CD14-positive monocyte (primary cell): ENCODE measurements around the gene C5orf58. TPM values are rescaled to one million over a fixed set of nuclear protein-coding genes. Genes with fewer than 3 reads are reported as not detected.
A peak's percentile ranks its signal among the peaks of the same experiment; 100 is the strongest.
"Not testable (repeated sequence)": the region's sequence is repeated elsewhere in the genome, so short reads cannot be mapped to it uniquely, and the experiment has no call there.

Source experiments
- DNase-seq, 3 donors: peaks; one replicate each; pipeline ENCODE4 v3.0.0-alpha.2; 2011 to 2022
- H2AFZ ChIP-seq: 2 replicates; pipeline ENCODE4 v1.6.0; 2012; ENCODE audit warnings: mild to moderate bottlenecking, low read depth, low read length, inconsistent platforms; ENCODE audit not compliant: insufficient read depth, poor library complexity, severe bottlenecking
- H3K27ac ChIP-seq, 2 donors: 1 replicate in 1 of 2; 2 replicates in 1 of 2; pipeline ENCODE4 v1.5.1; 2012 to 2013; ENCODE audit warnings: low read length in 2 of 2, control low read depth in 1 of 2, inconsistent platforms in 1 of 2, low read depth in 1 of 2, mild to moderate bottlenecking in 1 of 2
- H3K27me3 ChIP-seq, 2 donors: one replicate each; pipeline versions ENCODE4 v1.6.0 to v1.6.1; 2011 to 2013; ENCODE audit warnings: low read length in 2 of 2; ENCODE audit not compliant: control insufficient read depth in 2 of 2, insufficient read depth in 2 of 2
- H3K36me3 ChIP-seq, 2 donors: replicated peaks in 1 of 2; 1 replicate in 1 of 2; 2 replicates in 1 of 2; pipeline versions ENCODE4 v1.5.1 to v1.6.1; 2012 to 2013; ENCODE audit warnings: low read length in 2 of 2, control low read depth in 1 of 2, inconsistent platforms in 1 of 2, mild to moderate bottlenecking in 1 of 2; ENCODE audit not compliant: insufficient read depth in 2 of 2, control insufficient read depth in 1 of 2
- H3K4me1 ChIP-seq, 2 donors: 1 replicate in 1 of 2; 2 replicates in 1 of 2; pipeline versions ENCODE4 v1.5.1 to v1.6.1; 2012 to 2013; ENCODE audit warnings: low read length in 2 of 2, control low read depth in 1 of 2, inconsistent platforms in 1 of 2, mild to moderate bottlenecking in 1 of 2, moderate library complexity in 1 of 2; ENCODE audit not compliant: insufficient read depth in 2 of 2, control insufficient read depth in 1 of 2
- H3K4me2 ChIP-seq: replicated peaks from 2 replicates; pipeline ENCODE3; 2012; ENCODE audit warnings: low read length, moderate library complexity, mild to moderate bottlenecking; ENCODE audit not compliant: poor library complexity, severe bottlenecking; ENCODE audit errors: extremely low read depth
- H3K4me3 ChIP-seq, 3 experiments: fragments of 200-600 bp in 1 of 3; sonication (generic) in 1 of 3; replicated peaks in 1 of 3; 1 replicate in 2 of 3; 2 replicates in 1 of 3; pipeline ENCODE4 v1.5.1; 2011 to 2013; ENCODE audit warnings: low read length in 3 of 3, mild to moderate bottlenecking in 3 of 3, control low read depth in 2 of 3, low read depth in 2 of 3, inconsistent platforms in 1 of 3, moderate library complexity in 1 of 3
- H3K79me2 ChIP-seq: 2 replicates; pipeline ENCODE4 v1.6.0; 2012; ENCODE audit warnings: mild to moderate bottlenecking, control low read depth, inconsistent platforms, low read length, moderate library complexity; ENCODE audit not compliant: insufficient read depth
- H3K9ac ChIP-seq: 2 replicates; pipeline ENCODE4 v1.6.0; 2017; ENCODE audit warnings: low read length, mild to moderate bottlenecking; ENCODE audit not compliant: insufficient read depth, poor library complexity, severe bottlenecking
- H3K9me3 ChIP-seq, 2 donors: replicated peaks in 1 of 2; 1 replicate in 1 of 2; 2 replicates in 1 of 2; pipeline versions ENCODE4 v1.5.1 to v1.6.1; 2012 to 2013; ENCODE audit warnings: low read length in 2 of 2, control low read depth in 1 of 2; ENCODE audit not compliant: control insufficient read depth in 1 of 2, insufficient read depth in 1 of 2
- H4K20me1 ChIP-seq: 2 replicates; pipeline ENCODE4 v1.6.0; 2012; ENCODE audit warnings: mild to moderate bottlenecking, low read length, control low read depth, moderate library complexity; ENCODE audit not compliant: insufficient read depth
- H3K27ac Mint-ChIP-seq, 7 donors: one replicate each; pipeline ENCODE4 v1.8.0; 2020; ENCODE audit warnings: mild to moderate bottlenecking in 7 of 7, mixed read lengths in 7 of 7, moderate library complexity in 6 of 7, inconsistent platforms in 2 of 7
- H3K27me3 Mint-ChIP-seq, 3 donors: one replicate each; pipeline ENCODE4 v1.8.0; 2021 to 2022; ENCODE audit warnings: low read depth in 3 of 3, mild to moderate bottlenecking in 3 of 3, mixed read lengths in 3 of 3, moderate library complexity in 3 of 3, inconsistent platforms in 1 of 3
- H3K36me3 Mint-ChIP-seq, 2 donors: one replicate each; pipeline ENCODE4 v1.8.0; 2020; ENCODE audit warnings: mixed read lengths in 2 of 2, inconsistent platforms in 1 of 2, mild to moderate bottlenecking in 1 of 2
- H3K4me1 Mint-ChIP-seq: one replicate; pipeline ENCODE4 v1.8.0; 2020; ENCODE audit warnings: mild to moderate bottlenecking, mixed read lengths
- H3K4me3 Mint-ChIP-seq, 2 donors: one replicate each; pipeline ENCODE4 v1.8.0; 2020; ENCODE audit warnings: mild to moderate bottlenecking in 2 of 2, mixed read lengths in 2 of 2, moderate library complexity in 1 of 2
- H3K9me3 Mint-ChIP-seq, 7 donors: one replicate each; pipeline ENCODE4 v1.8.0; 2020 to 2022; ENCODE audit warnings: mixed read lengths in 7 of 7, mild to moderate bottlenecking in 6 of 7, moderate library complexity in 6 of 7, inconsistent platforms in 2 of 7
- WGBS: methylation state at CpG from one replicate; pipeline ENCODE4 v1.1.5; 2013; ENCODE audit warnings: missing lambda C conversion rate; ENCODE audit not compliant: insufficient coverage; 5-methylcytosine and 5-hydroxymethylcytosine counted together
- intact Hi-C, 2 donors: fragments of 100-400 bp; cut with micrococcal nuclease; formaldehyde crosslinking; loops; one replicate each; pipeline versions ENCODE4 v1.15.0 to v1.15.1; 2023
- polyA plus RNA-seq, 3 donors: library from polyadenylated mRNA; depleted of rRNA in 1 of 3; unstranded in 2 of 3; stranded (reverse) in 1 of 3; fragments of 300-500 nt in 2 of 3; fragments of >200 nt in 1 of 3; fragmentation: Illumina TruSeq in 2 of 3; gene quantifications; 1 replicate in 2 of 3; 2 replicates in 1 of 3; pipeline ENCODE4 v1.2.3, GENCODE V29; 2012 to 2021
- TF ChIP-seq, protein P1 (sequence below): fragments of 200-600 bp; IDR thresholded peaks from one replicate; pipeline ENCODE4 v1.8.0; 2022; ENCODE audit warnings: antibody characterized with exemption, mild to moderate bottlenecking

C5orf58 gene
- polyA plus RNA-seq, 3 donors, result 0.46 TPM; not detected in 2

DNA sequence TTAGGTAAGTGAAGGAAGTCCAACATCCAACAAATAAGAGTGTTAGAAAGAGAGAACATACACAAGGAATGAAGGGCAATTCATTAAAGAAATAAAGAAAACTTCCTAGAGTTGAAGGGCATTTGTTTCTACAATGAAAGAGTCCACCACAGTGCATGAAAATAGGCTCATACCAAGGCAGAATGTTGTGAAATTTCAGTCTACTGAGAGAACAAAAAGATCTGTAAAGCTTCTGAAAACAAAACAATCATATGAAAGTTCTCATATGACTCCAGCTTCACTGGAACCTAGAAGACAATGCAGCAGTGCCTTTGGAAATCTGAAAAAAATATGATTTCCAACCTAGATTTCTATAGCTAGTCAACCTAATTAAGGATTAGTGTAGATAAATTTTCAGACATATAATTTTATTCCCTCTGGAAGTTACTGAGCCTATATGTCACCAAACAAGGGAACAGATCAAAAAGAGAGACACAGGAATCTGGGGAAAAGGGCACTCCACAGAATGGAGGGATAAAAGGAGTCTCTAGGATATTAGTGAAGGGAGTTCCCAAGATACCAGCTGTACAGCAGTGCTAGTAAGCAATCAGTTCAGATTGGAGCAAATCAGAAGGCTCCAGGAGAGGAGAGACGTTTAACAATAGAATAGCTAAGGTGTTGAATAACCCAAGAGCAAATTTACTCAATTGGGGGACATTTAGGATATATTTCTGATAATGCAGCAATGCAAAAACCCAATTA is 5.8 kb downstream of the C5orf58 start:
- Mint-ChIP-seq H3K27me3 (no peaks in the 10 kb centered on the region), H3K36me3 (peaks cover 8 to 13% of the 10 kb centered on the region in 2 donors), H3K4me3 (no peak overlapping the region), H3K9me3 (peaks cover 0 to under 1% (median 0%) of the 10 kb centered on the region in 7 donors), H3K27ac (no peak overlapping the region), H3K4me1 (no peaks in the 10 kb centered on the region)
- H3K9me3 ChIP-seq, result no peaks in the 10 kb centered on the region
- H3K79me2 ChIP-seq, result no peaks in the 10 kb centered on the region
- H3K27ac ChIP-seq, result no peak overlapping the region
- TF ChIP-seq, protein P1, sequence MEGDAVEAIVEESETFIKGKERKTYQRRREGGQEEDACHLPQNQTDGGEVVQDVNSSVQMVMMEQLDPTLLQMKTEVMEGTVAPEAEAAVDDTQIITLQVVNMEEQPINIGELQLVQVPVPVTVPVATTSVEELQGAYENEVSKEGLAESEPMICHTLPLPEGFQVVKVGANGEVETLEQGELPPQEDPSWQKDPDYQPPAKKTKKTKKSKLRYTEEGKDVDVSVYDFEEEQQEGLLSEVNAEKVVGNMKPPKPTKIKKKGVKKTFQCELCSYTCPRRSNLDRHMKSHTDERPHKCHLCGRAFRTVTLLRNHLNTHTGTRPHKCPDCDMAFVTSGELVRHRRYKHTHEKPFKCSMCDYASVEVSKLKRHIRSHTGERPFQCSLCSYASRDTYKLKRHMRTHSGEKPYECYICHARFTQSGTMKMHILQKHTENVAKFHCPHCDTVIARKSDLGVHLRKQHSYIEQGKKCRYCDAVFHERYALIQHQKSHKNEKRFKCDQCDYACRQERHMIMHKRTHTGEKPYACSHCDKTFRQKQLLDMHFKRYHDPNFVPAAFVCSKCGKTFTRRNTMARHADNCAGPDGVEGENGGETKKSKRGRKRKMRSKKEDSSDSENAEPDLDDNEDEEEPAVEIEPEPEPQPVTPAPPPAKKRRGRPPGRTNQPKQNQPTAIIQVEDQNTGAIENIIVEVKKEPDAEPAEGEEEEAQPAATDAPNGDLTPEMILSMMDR, result no peak
- no peaks in the 10 kb centered on the region for H3K4me1 ChIP-seq
- no peak overlapping the region for H3K4me3 ChIP-seq
- H3K27me3 ChIP-seq, result no peaks in the 10 kb centered on the region
- DNase-seq, result no peak
- no peak overlapping the region for H3K9ac ChIP-seq
- no peak overlapping the region for H2AFZ ChIP-seq
- intact Hi-C loops, result no loop called here
- H3K4me2 ChIP-seq, result no peak overlapping the region
- H4K20me1 ChIP-seq, result no peaks in the 10 kb centered on the region
- no peaks in the 10 kb centered on the region for H3K36me3 ChIP-seq
- no CpG with 5 or more reads among the region's 1 CpG for WGBS

DNA sequence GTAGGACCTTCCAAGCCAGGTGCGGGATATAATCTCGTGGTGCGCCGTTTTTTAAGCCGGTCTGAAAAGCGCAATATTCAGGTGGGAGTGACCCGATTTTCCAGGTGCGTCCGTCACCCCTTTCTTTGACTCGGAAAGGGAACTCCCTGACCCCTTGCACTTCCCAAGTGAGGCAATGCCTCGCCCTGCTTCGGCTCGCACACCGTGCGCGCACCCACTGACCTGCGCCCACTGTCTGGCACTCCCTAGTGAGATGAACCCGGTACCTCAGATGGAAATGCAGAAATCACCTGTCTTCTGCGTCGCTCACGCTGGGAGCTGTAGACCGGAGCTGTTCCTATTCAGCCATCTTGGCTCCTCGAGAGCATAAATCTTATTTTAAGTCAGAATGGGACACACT is 12.7 kb downstream of the C5orf58 start:
- H3K27me3 Mint-ChIP-seq, H3K27me3 ChIP-seq, H3K79me2 ChIP-seq, H3K4me1 ChIP-seq, H3K4me1 Mint-ChIP-seq, H2AFZ ChIP-seq, intact Hi-C loops, H3K4me3 ChIP-seq, H3K9ac ChIP-seq, H3K4me2 ChIP-seq, DNase-seq, H3K4me3 Mint-ChIP-seq, H3K27ac ChIP-seq: not testable (repeated sequence)
- no CpG with 5 or more reads among the region's 23 CpGs for WGBS
- peak overlapping the region in 1 of 7 donors; percentile 50 for H3K27ac Mint-ChIP-seq
- peaks cover 48 to 55% of the 10 kb centered on the region in 2 donors for H3K36me3 Mint-ChIP-seq
- H3K9me3 Mint-ChIP-seq, result peaks cover 7 to 18% (median 13%) of the 10 kb centered on the region in 7 donors
- Histone ChIP-seq H3K36me3 (peaks cover 49 to 50% of the 10 kb centered on the region in 2 donors), H3K9me3 (peaks cover 0 to 12% of the 10 kb centered on the region in 2 donors), H4K20me1 (peaks cover 44% of the 10 kb centered on the region)
